HG03045 (cell line): Measurements from ENCODE around the gene CCDC91.
"Not testable (repeated sequence)": the region's sequence is repeated elsewhere in the genome, so short reads cannot be mapped to it uniquely, and the experiment has no call there.

ENCODE experiments used
- ATAC-seq: cut with Tn5 transposase; IDR thresholded peaks from one replicate; pipeline ENCODE4 v1.9.1; 2021; ENCODE audit warnings: mild to moderate bottlenecking, moderate library complexity; ENCODE audit not compliant: unreplicated experiment

Gene CCDC91

DNA sequence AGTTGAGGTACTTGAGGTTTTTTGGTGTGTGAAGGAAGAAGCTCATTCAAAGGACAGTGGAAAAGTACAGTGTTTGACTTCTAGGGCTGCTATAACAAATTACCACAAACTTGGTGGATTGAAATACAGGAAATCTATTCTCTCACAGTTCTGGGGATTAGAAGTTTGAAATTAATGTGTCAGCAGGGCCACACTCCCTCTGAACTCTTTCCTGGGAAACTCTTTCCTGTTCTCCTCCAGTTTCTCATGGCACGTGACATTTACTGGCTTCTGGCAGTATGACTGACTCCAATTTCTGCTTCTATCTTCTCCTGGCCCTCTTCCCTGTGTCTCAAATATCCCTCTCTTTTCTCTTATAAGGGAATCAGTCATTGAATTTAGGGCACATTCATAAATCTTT, 160.2 kb downstream of the CCDC91 start:
- no peak for ATAC-seq

DNA sequence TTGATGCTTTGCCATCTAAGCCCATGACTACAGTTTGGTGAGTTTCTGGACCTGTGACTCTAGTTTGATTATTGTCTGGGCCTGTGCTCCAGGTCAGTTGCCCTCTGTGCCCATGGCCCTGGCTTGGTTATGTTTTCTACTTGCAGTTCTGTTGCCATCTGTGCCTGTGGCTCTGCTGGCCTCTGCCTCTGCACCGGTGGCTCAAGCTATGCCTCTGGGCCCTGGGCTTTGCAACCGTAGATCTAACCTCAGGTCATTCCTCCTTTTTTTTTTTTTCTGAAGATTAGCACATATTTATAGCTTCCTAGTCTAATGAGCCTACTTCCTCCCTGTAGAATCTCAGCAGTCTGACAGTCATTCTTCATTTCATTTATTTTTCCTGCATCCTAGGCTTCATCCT, 161.2 kb downstream of the CCDC91 start:
- no peak for ATAC-seq

DNA sequence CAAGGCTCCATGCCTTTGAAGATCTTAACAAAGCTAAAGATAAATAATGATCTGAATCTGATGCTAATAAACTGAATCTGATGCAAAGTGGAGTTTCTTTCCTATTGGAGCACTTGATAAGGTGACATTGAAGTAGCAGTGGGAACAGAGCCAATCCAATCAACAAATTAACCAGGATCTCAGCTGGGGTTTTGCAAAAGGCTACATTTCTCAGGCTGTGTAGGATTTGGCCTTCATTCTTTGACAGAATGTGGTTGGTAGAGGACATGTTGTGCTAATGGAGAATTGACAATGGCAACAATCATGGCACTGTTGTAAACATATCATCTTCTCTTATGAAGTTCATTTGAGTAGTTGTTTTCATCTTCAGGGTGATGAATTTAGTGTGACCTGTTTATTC, 164.9 kb downstream of the CCDC91 start:
- no peak for ATAC-seq

DNA sequence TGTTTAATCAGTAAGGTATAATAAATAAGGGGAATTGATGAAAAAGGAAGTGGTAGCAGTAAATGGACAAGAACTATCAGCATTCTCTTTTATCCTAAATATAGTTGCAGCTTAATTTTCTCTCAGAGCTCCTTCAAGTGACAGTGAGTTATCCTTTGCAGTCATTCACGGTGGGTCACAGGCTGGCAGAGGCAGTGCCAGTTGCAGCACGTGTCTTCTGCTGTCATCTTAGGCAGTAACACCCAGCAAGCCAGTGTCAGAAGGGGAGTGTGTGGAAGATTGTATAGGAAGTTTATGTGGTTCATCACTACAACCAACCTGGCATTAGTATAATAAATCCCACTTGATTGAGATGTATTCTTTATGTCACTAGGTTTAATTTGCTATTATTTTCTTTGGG, 170.0 kb downstream of the CCDC91 start:
- no peak for ATAC-seq

DNA sequence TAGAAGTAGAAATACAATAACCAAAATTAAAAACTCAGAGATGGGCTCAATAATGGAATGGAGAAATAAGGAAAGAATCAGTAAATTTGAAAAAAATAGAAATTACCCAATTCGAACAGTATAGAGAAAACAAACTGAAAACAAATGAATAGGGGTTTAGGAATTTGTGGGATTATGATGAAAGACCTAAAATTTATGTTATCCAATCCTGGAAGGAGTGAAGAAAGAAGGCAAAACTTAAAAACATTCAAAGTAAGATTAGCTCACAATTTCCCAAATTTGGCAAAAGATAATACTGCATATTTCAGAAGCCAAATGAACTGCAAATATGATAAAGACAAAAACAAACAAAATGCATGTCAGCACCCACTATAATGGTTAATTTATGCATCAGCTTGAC, 177.1 kb downstream of the CCDC91 start:
- no peak for ATAC-seq

DNA sequence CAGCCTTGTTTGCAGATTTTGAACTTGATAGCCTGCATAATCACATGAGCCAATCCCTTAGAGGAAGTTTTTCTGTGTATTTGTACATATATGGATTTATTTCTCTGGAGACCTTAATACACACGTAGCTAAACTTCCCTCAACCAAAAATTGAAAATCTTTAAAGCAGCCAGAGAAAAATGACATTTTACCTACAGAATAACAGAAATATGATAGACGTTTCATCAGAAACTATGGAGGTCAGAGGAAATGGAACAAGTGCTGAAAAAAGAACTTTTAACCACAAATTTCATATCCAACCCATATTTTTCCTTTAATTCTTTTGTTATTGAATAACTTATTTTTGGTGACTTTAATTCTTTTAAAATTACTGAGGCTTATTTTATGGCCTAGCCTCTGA, 177.7 kb downstream of the CCDC91 start:
- no peak for ATAC-seq

DNA sequence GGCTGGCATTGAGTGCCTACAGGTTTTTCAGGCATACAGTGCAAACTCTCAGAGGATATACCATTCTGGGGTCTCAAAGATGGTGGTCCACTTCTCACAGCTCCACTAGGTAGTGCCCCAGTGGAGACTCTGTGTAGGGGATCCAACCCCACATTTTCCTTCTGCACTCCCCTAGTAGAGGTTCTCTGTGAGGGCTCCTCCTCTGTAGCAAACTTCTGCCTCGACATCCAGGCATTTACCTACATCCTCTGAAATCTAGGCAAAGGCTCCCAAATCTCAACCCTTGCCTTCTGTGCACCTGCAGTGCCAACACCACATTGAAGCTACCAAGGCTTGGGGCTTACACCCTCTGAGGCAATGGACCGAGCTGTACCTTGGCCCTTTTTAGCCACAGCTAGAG, 179.2 kb downstream of the CCDC91 start:
- ATAC-seq = no peak

DNA sequence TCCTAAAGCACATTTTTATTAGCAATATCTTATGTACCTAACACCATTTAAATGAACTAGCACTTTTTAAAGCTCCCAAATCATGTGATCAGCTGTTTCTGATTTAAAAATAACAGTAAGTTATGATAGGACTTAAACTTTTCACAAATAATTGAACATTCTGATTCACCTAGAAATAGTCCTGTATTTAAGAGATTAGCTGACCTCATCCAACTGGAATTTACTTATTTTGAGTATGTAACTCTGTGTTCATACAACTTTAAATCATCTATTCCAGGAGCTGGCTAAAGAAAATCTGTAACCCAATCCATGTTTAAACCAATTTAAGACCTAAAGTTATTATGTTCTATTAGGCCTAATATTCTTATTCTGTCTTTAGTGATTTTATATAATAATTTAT, 184.3 kb downstream of the CCDC91 start:
- no peak for ATAC-seq

DNA sequence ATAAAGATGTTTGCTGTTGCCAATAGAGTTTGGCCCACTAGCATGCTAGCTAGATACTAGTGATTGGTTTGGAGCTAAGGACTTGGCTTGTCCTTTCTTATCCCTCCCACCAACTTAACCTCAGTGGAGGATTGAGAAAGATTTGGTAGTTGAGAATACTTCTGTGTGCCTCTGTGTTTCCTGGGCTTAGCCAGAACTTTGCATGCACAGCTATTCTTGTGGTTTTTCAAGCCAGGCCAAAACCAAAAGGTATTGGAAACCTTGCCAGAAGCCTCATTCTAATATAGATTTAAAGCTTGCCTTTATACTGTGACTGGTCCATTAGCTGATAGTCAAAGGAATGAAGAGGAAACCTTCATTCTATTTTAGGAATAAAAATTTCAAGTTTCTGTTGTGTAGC, 188.5 kb downstream of the CCDC91 start:
- no peak for ATAC-seq

DNA sequence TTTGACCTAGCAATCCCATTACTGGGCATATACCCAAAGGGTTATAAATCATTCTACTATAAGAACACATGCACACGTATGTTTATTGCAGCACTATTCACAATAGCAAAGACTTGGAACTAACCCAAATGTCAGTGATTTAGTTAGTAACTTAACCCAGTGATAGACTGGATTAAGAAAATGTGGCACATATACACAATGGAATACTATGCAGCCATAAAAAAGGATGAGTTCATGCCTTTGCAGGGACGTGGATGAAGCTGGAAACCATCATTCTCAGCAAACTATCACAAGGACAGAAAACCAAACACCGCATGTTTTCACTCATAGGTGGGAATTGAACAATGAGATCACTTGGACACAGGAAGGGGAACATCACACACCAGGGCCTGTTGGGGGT, 189.5 kb downstream of the CCDC91 start:
- not testable (repeated sequence) for ATAC-seq

DNA sequence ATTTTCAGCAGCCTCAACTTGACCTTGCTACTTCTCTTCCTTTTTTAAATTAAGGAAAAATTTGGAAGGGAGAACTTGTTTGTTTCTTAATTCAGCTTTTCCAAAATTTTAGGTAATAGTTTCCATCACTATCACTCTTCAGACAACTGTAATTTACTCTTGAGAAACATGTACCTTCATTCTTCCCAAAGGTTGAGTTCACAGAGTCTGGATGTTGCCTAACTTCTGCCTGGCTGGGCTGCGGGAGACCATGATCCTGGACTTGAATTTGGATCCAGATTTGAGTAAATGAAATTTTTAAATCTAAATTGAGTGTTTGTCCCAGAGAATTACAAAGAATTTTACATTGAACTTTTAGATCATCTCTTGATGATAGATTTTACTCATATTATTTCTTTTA, 193.1 kb downstream of the CCDC91 start:
- ATAC-seq = no peak

DNA sequence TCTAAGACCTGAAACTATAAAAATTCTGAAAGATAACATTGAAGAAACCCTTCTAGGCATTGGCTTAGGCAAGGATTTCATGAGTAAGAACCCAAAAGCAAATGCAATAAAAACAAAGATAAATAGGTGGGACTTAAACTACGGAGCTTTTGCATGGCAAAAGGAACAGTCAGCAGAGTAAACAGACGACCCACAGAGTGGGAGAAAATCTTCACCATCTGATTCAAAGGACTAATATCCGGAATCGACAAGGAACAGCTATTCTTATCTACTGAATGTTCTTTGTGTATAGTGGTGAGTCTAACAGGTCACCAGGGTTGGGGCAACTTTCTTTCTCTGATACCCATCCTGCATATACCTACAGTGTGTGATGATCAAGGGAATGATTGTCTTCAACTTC, 198.6 kb downstream of the CCDC91 start:
- ATAC-seq = no peak

DNA sequence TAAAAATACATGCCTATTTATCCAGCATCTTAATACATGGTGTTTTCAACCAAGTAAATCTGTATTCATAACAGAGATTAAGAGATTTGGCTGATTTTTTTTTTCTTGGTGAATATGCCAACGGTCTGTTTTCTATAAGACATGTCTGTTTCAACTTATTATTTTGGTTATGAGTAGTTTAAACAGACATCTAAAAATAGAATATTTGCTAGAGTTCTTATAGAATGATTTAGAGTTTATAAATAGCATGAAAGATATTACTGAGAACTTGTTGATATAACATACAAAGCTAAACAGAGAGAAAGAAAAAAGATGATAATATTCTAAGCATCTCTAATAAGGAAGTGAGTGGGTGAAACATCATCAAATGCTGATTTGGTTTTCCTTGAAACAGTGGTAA, 199.9 kb downstream of the CCDC91 start:
- ATAC-seq = no peak

DNA sequence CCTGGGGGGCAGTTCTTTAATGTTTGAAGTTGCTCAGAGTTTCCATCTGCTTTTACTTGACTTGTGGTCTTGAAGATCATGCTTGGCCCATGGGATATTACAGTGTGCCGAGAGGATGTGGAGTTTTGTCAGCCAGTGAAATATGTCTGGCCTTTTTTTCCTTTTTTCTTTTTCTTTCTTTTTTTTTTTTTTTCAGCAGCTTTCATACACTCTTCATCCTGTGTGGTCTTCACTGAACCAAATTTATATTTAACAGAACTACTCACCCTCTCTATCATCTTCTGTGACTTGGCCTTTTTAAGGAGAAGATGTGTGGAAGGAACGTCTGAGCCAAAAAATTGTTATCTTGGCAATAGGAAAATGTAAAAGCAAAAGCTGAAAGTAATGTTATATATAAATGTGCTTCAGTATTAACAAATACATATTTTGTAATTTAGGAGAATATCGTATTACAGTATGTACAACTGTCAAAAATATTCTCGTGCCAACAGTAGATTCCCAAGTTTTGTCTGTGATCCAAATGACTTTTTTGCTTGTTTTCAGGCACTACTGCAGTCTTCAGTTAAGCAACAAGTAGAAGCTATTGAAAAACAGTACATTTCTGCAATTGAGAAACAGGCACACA, 200.6 kb downstream of the CCDC91 start:
- ATAC-seq = no peak

DNA sequence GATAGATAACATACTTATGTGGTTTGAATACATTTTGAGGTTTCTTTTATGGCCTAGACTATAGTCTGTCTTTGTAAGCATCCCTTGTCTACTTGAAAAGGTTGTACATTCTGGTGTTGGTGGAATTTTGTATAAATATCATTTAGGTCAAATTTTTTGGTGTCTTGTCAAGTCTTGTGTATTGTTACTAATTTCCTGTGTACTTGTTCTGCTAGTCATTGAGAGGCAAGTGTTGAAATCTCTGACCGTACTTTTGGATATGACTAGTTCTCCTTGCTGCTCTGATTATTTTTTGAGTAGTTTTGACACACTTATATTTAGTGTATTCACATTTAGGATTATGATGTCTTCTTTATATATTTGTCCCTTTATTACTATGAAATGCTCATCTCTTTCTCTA, 219.6 kb downstream of the CCDC91 start:
- ATAC-seq = no peak

DNA sequence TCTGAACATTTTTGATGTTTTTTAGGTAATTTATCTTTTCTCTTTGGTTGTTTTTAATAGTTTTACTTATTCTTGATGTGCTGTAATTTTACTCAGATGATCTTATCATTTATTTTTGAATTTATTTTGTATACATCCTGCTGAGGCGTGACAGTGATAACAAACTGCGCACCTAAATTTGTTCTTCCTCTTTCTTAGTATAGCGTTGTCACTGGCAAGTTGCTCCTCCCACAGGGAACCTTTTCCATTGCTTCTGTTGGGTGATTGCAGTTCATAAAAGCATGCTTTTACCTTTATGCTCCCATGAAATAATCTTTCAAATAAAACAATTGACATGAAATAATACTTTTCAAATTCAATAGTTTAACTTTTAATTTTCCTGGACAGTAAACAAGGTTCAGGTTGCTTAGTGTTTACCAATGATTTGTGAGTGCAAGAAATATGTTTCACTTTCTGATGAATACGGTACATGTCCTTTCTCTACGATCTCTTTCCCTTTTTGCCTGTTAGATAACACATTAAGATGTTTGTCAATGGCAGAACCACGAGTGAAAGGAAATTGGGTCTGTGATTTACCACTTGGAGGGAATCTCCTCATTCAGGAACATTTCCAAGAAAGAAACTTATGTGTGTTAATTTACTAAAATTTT, 223.3 kb downstream of the CCDC91 start:
- ATAC-seq = no peak

DNA sequence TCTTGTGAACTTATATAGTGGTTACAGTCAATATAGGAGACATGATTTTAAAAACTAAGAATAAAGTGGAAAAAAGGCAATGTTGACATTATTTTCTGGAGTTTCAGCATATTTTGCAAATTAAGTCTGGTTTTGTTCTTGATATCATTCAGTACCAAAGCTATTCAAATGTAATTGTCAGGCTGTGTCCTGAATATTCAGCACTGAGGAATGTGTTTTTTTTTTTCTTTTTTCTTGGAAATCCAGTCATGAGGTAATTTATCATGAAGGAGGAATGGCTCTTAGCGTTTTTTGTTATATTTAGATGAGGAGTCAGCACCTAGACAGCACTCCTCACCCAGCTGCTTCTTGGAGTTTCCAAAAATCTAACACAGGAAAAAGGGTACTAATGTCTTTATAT, 225.5 kb downstream of the CCDC91 start:
- no peak for ATAC-seq

DNA sequence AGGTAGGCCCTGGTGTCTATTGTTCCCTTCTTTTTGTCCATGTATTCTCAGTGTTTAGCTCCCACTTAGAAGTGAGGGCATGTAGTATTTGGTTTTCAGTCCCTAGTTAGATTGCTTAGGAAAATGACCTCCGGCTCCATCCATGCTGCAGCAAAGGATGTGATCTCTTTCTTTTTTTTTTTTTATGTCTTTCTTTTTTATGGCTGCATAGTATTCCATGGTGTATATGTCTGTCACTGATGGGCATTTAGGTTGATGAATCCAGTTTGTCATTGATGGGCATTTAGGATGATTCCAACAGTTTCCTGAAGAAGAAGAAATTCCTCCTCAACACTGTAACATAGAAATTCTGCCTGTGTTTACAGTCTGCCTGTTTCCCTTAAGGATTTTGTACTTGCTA, 231.1 kb downstream of the CCDC91 start:
- ATAC-seq = no peak

DNA sequence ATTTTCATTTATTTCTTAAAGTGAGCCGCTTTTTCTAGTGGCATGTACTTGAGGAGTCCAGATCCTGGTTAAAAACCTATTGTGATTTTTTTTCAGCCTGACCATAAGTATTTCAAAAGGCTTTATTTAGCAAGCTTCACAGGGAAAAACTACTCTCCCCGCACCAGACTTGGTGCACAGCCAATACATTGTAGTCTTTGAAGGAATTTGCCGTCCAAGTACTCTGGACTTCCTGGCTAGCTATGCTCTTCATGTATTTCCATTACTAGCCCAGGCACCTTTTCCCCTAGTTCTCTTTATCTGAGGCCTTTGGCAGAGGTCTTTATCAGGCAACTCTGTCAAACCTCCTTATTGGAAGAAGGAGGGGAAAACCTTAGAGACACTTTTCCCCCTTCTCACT, 234.7 kb downstream of the CCDC91 start:
- ATAC-seq = no peak

DNA sequence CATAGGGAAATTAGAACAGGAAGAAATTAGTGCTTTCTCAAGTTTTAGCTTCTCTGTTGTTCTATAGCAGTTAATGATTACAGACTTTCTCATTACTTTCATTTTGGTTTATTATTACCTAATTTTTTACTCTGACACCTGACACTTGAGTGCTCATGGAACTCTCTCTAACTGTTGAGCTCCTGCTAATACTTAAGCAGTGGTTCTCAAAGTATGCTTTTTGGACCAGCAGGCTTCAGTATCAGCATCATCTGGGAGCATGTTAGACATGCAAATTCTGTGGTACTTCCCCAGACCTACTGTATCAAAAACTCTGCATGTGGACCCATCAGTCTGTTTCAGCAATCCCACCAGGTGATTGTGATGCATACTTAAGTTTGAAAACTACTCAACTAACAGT, 235.3 kb downstream of the CCDC91 start:
- ATAC-seq = no peak

DNA sequence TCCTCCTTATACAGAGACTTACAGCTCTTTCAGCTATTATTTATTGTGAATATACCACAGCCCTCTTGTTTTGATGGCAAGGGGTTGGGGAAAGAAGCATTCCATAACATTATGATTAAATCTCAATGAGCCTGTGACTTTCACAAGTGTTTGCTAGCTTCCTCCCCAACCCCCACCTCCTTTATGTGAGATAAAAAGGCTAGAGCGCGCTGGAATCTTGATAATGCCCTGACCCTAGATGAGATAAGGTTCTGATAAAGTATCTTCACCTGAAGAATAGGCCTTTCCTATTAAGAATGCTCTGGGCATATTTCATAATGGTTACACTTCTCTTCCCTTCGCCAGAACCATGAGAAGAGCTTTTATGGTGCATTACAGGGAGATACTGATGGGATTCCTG, 236.8 kb downstream of the CCDC91 start:
- no peak for ATAC-seq

DNA sequence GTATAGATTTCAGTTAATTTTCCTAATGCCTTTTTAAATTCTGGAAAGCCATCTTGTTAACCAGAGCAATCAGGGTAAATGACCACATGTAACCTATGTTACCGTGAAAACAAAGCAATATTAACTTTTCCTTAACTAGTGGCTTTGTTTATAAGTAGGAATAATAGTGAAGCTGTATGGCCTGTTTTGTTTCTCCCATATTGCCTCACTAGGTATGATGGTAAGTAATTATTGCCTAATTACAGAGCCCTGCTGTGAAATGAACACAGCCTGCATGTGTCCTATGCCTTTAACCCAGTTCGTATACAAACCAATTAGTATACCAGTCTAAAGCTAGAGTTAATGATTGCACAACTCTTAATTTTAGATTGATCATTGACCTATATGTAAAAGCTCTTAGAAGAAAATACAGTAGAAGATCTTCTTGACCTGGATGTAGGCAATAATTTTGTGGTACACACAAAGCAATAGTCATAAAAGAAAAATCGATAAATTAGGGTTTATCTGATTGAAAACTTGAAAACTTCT, 249.9 kb downstream of the CCDC91 start:
- no peak for ATAC-seq

DNA sequence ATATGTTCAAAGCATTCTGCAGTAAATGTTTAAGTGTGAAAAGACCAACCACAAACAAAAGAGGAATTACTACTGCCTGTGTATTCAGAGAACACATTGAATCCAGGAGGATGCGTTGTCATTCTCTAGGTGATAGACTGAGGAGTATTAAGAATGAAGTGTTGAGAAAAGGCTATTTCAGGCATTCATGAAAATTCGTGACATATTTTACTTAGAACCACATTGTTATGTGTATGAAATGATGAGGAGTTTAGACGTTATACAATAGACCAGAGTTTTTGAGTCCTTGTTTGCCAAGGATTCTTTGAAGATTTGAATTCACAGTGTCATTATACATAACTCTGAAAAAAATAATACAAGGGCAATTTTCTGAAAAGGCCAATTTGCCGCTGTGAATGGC, 251.8 kb downstream of the CCDC91 start:
- no peak for ATAC-seq
